Measurements from ENCODE around the gene GJB1. TPM values are rescaled to one million over a fixed set of nuclear protein-coding genes. Genes with fewer than 3 reads are reported as not detected.

The GJB1 gene
- total and polyA plus RNA-seq, 2 of the 4 experiments (the other 2 are of a cell fraction): not detected

DNA sequence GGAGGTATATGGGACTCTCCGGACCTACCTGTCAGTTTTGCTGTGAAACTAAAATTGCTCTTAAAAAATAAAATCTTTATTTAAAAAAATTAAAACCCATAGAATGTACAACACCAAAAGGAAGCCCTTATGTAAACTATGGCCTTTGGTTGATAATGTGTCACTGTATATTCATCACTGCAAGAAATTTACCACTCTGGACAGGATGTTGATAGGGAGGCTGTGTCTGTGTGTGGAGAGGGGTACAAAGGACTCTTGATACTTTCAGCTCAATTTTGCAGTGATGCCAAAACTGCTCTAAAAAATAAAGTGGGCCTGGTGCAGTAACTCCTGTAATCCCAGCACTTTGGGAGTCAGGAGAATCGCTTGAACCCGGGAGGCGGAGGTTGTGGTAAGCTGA is 33.8 kb downstream of the GJB1 start:
- H3K18ac ChIP-seq (ENCODE audit: low read depth, low read length): no peak overlapping the region
- H3K79me1 ChIP-seq (ENCODE audit: low read depth in 1 of 2, low read length in 2 of 2): peaks cover 3 to 21% of the 10 kb centered on the region in 2 experiments
- no TSS peak for BruUV-seq (replicated peaks)
- H3K9me3 ChIP-seq (ENCODE audit: control insufficient read depth, insufficient read depth, low read length): no peaks in the 10 kb centered on the region
- ATAC-seq (ENCODE audit: low read depth): peak; percentile 10; the same call in 1 of the 2 replicates
- 0 out of 2 replicates have a peak overlapping the region, but pooled peaks have one; percentile 40 for H2BK120ac ChIP-seq (ENCODE audit: low read depth, low read length)
- TF ChIP-seq MAZ (IDR thresholded peaks at IDR 0.05; ENCODE audit: borderline replicate concordance, low read depth, low read length) (no peak), MXI1 (IDR thresholded peaks at IDR 0.05; ENCODE audit: borderline replicate concordance, low read depth, low read length) (no peak), POLR2A (IDR thresholded peaks at IDR 0.05; ENCODE audit: low read depth, low read length) (no peak), CHD1 (IDR thresholded peaks at IDR 0.05; ENCODE audit: low read depth, low read length) (no peak), BHLHE40 (IDR thresholded peaks at IDR 0.05; ENCODE audit: low read depth, low read length) (no peak), MAFK (IDR thresholded peaks at IDR 0.05; ENCODE audit: low read depth, low read length) (no peak), ELK1 (IDR thresholded peaks at IDR 0.05; ENCODE audit: borderline replicate concordance, low read depth, low read length) (no peak), CTCF (conservative IDR thresholded peaks at IDR 0.05; ENCODE audit: low read depth, low read length) (no peak), SMC3 (IDR thresholded peaks at IDR 0.05; ENCODE audit: low read depth, low read length) (no peak), RFX5 (IDR thresholded peaks at IDR 0.05; ENCODE audit: low read depth, low read length) (no peak), FOS (IDR thresholded peaks at IDR 0.05; ENCODE audit: low read depth, low read length) (no peak), CEBPB (IDR thresholded peaks at IDR 0.05; ENCODE audit: low read depth, low read length) (no peak), RAD21 (IDR thresholded peaks at IDR 0.05; ENCODE audit: low read length) (no peak), USF2 (IDR thresholded peaks at IDR 0.05; ENCODE audit: low read depth, low read length) (no peak), NFE2L2 (IDR thresholded peaks at IDR 0.05; ENCODE audit: low read depth, low read length) (no peak), RCOR1 (IDR thresholded peaks at IDR 0.05; ENCODE audit: insufficient replicate concordance, low read length) (no peak)
- H2BK15ac ChIP-seq (ENCODE audit: low read depth, low read length): no peak overlapping the region
- no peaks in the 10 kb centered on the region for H4K20me1 ChIP-seq (ENCODE audit: insufficient read depth, low read length)
- intact Hi-C loops (cut with micrococcal nuclease) (no loop called here), dilution Hi-C loops (cut with HindIII; ENCODE audit: low sequenced_read_pairs, unreplicated experiment) (no loop called here), in situ Hi-C loops (cut with MboI; ENCODE audit: low sequenced_read_pairs) (no loop called here)
- CTCF ChIA-PET: no interaction called here
- peaks cover 8% of the 10 kb centered on the region for H3K4me1 ChIP-seq (ENCODE audit: control insufficient read depth, insufficient read depth, low read length)
- H3K56ac ChIP-seq (ENCODE audit: extremely low read depth, insufficient read depth, low read length): no peak overlapping the region
- H4K8ac ChIP-seq (ENCODE audit: low read depth in 2 of 2, low read length in 2 of 2): no peak overlapping the region
- no peaks in the 10 kb centered on the region for H3K27me3 ChIP-seq (ENCODE audit: control insufficient read depth, insufficient read depth, low read length)
- no peak overlapping the region for H3K9ac ChIP-seq (ENCODE audit: low read depth, low read length)
- H4K5ac ChIP-seq (ENCODE audit: low read depth, low read length): no peak overlapping the region
- peak; percentile 47 for DNase-seq
- peak overlapping the region; percentile 23 for H2BK5ac ChIP-seq (ENCODE audit: low read depth, low read length, poor library complexity, severe bottlenecking)
- no peak overlapping the region for H3K4ac ChIP-seq (ENCODE audit: low read depth, low read length)
- H2BK20ac ChIP-seq (ENCODE audit: low read depth, low read length): no peak overlapping the region
- WGBS, 2 experiments (ENCODE audit: extremely low coverage in 2 of 2, insufficient read length in 1 of 2): no CpG with 5 or more reads among the region's 4 CpGs
- peak overlapping the region; percentile 49; the same call in 1 of the 2 replicates for H3K27ac ChIP-seq (ENCODE audit: insufficient read depth, low read length)
- POLR2A ChIA-PET (ENCODE audit: unreplicated experiment): no interaction called here
- H2AFZ ChIP-seq (replicated peaks; ENCODE audit: low read length, poor library complexity): no peak overlapping the region
- no peak overlapping the region for H4K91ac ChIP-seq (ENCODE audit: insufficient read depth, low read depth, low read length)
- no peak overlapping the region for H3K23ac ChIP-seq (ENCODE audit: low read depth, low read length)
- H3K9me1 ChIP-seq (ENCODE audit: insufficient read depth, low read length): 0 out of 2 replicates have a peak, but pooled peaks cover 2% of the 10 kb centered on the region
- H2AK5ac ChIP-seq (ENCODE audit: low read depth, low read length): no peak overlapping the region
- H3K14ac ChIP-seq (replicated peaks; ENCODE audit: low read depth, low read length): no peak overlapping the region
- H3K36me3 ChIP-seq (ENCODE audit: control insufficient read depth, insufficient read depth, low read length): no peaks in the 10 kb centered on the region
- no peak overlapping the region for H3K4me3 ChIP-seq (ENCODE audit: insufficient read depth, low read depth, low read length)
- no peak overlapping the region for H2AK9ac ChIP-seq (replicated peaks; ENCODE audit: low read depth, low read length, poor library complexity)
- H3K4me2 ChIP-seq (ENCODE audit: low read depth, low read length): peak overlapping the region; percentile 83

All from IMR-90 (cell line).